Left forelimb (tissue), 1 donor: ENCODE data around the gene TRIM59.
A peak's percentile ranks its signal among the peaks of the same experiment; 100 is the strongest.

Source experiments
- DNase-seq: peaks from one replicate; pipeline ENCODE4 v3.0.0-alpha.2; 2018; ENCODE audit warnings: low spot score

Gene TRIM59

GRCh38 chr3:160402221-160403027 is 47.2 kb downstream of the TRIM59 start:
- DNase-seq, result no peak

- no peak for DNase-seq
Measured at GRCh38 chr3:160401291-160402095, 48.1 kb downstream of the TRIM59 start.

GRCh38 chr3:160400702-160401150 is 48.9 kb downstream of the TRIM59 start:
- no peak for DNase-seq

- peak; percentile 76 for DNase-seq
Measured at GRCh38 chr3:160400030-160400701, 49.4 kb downstream of the TRIM59 start.

- peak; percentile 96 for DNase-seq
Measured at GRCh38 chr3:160399125-160400029, 50.2 kb downstream of the TRIM59 start, which contains the start of the genes IFT80 and SMC4. TSS of gene IFT80 (minus strand) at chr3:160399225. CDS start at chr3:160384600, 14,625 bp downstream. TSS of gene SMC4 (plus strand) at chr3:160399650. CDS start at chr3:160400827, 1,177 bp downstream.

GRCh38 chr3:160398820-160399124 is 50.8 kb downstream of the TRIM59 start:
- DNase-seq, result no peak

GRCh38 chr3:160395297-160395696 is 54.3 kb downstream of the TRIM59 start:
- no peak for DNase-seq

- DNase-seq, result no peak
Measured at GRCh38 chr3:160394009-160394392, 55.6 kb downstream of the TRIM59 start.

- no peak for DNase-seq
Measured at GRCh38 chr3:160393346-160394008, 56.1 kb downstream of the TRIM59 start.

GRCh38 chr3:160392798-160393197 is 56.8 kb downstream of the TRIM59 start:
- DNase-seq, result no peak

- no peak for DNase-seq
Measured at GRCh38 chr3:160390565-160391138, 58.9 kb downstream of the TRIM59 start.
